ENCODE results near the gene RHBDL3. TPM values are rescaled to one million over a fixed set of nuclear protein-coding genes. Genes with fewer than 3 reads are reported as not detected.

The RHBDL3 gene
- total RNA-seq, 6 experiments from 2014 or later = 0.04 to 0.09 TPM; not detected in 4

GRCh38 chr17:32341141-32341856 is 75.7 kb downstream of the RHBDL3 start:
- H3K27ac ChIP-seq = peak overlapping the region in 2 of 3 donors; percentile 48 to 79
- DNase-seq = no peak
- H3K4me3 ChIP-seq = peak overlapping the region; percentile 45 to 76 (median 62)
- TF ChIP-seq POLR2A (IDR thresholded peaks at IDR 0.05) (no peak), CTCF (IDR thresholded peaks at IDR 0.05) (peak; percentile 14 to 25 (median 18))
- H3K36me3 ChIP-seq = peaks cover 0 to 7% (median 0%) of the 10 kb centered on the region in 4 donors
- peaks cover 0 to 6% (median 0%) of the 10 kb centered on the region in 4 donors for H3K4me1 ChIP-seq
- WGBS (ENCODE audit: insufficient coverage, low coverage, low lambda C conversion rate, missing lambda C conversion rate) = 0% methylated on average over 13 of the region's 13 CpGs
- H3K9me3 ChIP-seq = no peaks in the 10 kb centered on the region
- intact Hi-C loops (cut with DNase I) = no loop called here
- peak; percentile 20 to 47 (median 40) for ATAC-seq
- H3K27me3 ChIP-seq = no peaks in the 10 kb centered on the region

GRCh38 chr17:32341857-32342602 is 76.4 kb downstream of the RHBDL3 start, which contains the start of gene C17orf75:
Gene C17orf75 (minus strand): TSS chr17:32342173. CDS start chr17:32342139, 34 bp downstream.
- intact Hi-C loops (cut with DNase I) = no loop called here
- WGBS (ENCODE audit: insufficient coverage, low coverage, low lambda C conversion rate, missing lambda C conversion rate) = 17% methylated on average over 20 of the region's 47 CpGs
- peak within 1 kb of the TSS; percentile 10 to 79 (median 48) for H3K27ac ChIP-seq
- TF ChIP-seq CTCF (IDR thresholded peaks at IDR 0.05) (no peak), POLR2A (IDR thresholded peaks at IDR 0.05) (peak; percentile 36)
- no peaks in the 10 kb centered on the region for H3K9me3 ChIP-seq
- H3K4me3 ChIP-seq = peak within 1 kb of the TSS; percentile 45 to 76 (median 62)
- ATAC-seq (peak; percentile 88 to 95 (median 94)), DNase-seq (peak; percentile 76 to 82 (median 78))
- peaks cover 0 to 7% (median 0%) of the 10 kb centered on the region in 4 donors for H3K36me3 ChIP-seq
- H3K27me3 ChIP-seq = no peaks in the 10 kb centered on the region
- peaks cover 0 to 6% (median 0%) of the 10 kb centered on the region in 4 donors for H3K4me1 ChIP-seq

- ATAC-seq (no peak), DNase-seq (no peak)
- H3K36me3 ChIP-seq = peaks cover 0 to 4% (median 0%) of the 10 kb centered on the region in 4 donors
- TF ChIP-seq POLR2A (IDR thresholded peaks at IDR 0.05) = no peak
- TF ChIP-seq CTCF (IDR thresholded peaks at IDR 0.05) = no peak
- H3K9me3 ChIP-seq = no peaks in the 10 kb centered on the region
- intact Hi-C loops (cut with DNase I) = no loop called here
- H3K27me3 ChIP-seq = no peaks in the 10 kb centered on the region
- WGBS (ENCODE audit: insufficient coverage, low coverage, low lambda C conversion rate, missing lambda C conversion rate) = 78% methylated on average over 14 of the region's 14 CpGs
- peak overlapping the region; percentile 45 to 76 (median 62) for H3K4me3 ChIP-seq
- H3K27ac ChIP-seq = peak overlapping the region in 2 of 3 donors; percentile 10 to 79
- H3K4me1 ChIP-seq = peaks cover 0 to 6% (median 0%) of the 10 kb centered on the region in 4 donors
Measured at GRCh38 chr17:32342603-32343325, 77.1 kb downstream of the RHBDL3 start.

GRCh38 chr17:32345951-32346600 is 80.4 kb downstream of the RHBDL3 start:
- 88% methylated on average over 10 of the region's 11 CpGs for WGBS (ENCODE audit: insufficient coverage, low coverage, low lambda C conversion rate, missing lambda C conversion rate)
- no peak for ATAC-seq
- intact Hi-C loops (cut with DNase I) = no loop called here

More at GRCh38 chr17:32345951-32346600, 80.4 kb downstream of the RHBDL3 start:
- TF ChIP-seq CTCF (IDR thresholded peaks at IDR 0.05) (no peak), POLR2A (IDR thresholded peaks at IDR 0.05) (no peak)
- Histone ChIP-seq H3K36me3 (no peaks in the 10 kb centered on the region), H3K9me3 (no peaks in the 10 kb centered on the region), H3K27ac (no peak overlapping the region), H3K27me3 (no peaks in the 10 kb centered on the region), H3K4me1 (peaks cover 0 to 14% (median 0%) of the 10 kb centered on the region in 4 donors), H3K4me3 (no peak overlapping the region)
- no peak for DNase-seq

All from right lobe of liver (tissue), 6 donors.